Subcutaneous adipose tissue (tissue), 4 donors: ENCODE measurements around the gene TMEM43. TPM values are rescaled to one million over a fixed set of nuclear protein-coding genes. Genes with fewer than 3 reads are reported as not detected.

Experiments used
- total RNA-seq, 4 donors: library from RNA; depleted of rRNA; stranded (reverse); fragments of >200 nt; gene quantifications; one replicate each; pipeline ENCODE4 v1.1.0, GENCODE V29; 2016
- TF ChIP-seq, protein P1 (sequence below): fragments of 450-650 bp; IDR thresholded peaks from one replicate; pipeline ENCODE4 v1.5.1; 2016; ENCODE audit warnings: low read depth, mild to moderate bottlenecking, control low read depth, antibody characterized with exemption, moderate library complexity

Gene TMEM43
- total RNA-seq, 4 donors from 2014 or later = 98.7 to 169 (median 129) TPM

DNA sequence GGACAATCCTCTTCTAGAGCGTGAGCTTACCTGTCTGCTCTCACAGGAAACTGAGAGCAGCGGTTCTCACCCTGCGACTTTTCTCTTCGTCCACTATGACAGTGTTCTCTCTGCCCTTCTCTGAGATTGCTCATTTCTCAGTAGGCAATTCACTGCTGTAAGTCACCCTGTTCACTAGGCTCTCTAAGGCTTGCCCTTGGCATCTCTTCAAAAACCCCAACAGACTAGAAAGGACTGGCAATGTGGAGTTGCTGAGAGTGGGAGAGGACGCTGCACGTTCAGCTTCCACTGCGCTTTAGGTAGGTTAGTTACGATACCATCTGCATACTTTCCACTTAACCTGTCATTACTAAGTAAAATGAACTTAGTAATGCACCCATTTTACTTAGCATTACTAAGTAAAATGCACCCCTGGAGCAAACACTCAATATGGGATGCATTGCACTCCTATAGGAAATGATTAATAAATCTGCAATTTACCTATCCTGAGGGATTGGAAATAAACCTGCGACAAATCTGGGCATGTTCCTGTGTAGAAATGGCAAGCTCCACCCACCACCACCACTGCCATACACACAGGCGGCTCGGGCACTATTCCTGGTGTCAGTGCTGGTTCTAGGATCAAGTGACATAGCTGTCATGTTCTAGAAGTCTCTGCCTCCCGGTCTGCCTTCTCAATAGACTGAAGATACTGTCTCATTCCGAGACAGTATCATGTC, 32.1 kb downstream of the TMEM43 start:
- TF ChIP-seq, protein P1, sequence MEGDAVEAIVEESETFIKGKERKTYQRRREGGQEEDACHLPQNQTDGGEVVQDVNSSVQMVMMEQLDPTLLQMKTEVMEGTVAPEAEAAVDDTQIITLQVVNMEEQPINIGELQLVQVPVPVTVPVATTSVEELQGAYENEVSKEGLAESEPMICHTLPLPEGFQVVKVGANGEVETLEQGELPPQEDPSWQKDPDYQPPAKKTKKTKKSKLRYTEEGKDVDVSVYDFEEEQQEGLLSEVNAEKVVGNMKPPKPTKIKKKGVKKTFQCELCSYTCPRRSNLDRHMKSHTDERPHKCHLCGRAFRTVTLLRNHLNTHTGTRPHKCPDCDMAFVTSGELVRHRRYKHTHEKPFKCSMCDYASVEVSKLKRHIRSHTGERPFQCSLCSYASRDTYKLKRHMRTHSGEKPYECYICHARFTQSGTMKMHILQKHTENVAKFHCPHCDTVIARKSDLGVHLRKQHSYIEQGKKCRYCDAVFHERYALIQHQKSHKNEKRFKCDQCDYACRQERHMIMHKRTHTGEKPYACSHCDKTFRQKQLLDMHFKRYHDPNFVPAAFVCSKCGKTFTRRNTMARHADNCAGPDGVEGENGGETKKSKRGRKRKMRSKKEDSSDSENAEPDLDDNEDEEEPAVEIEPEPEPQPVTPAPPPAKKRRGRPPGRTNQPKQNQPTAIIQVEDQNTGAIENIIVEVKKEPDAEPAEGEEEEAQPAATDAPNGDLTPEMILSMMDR = no peak

DNA sequence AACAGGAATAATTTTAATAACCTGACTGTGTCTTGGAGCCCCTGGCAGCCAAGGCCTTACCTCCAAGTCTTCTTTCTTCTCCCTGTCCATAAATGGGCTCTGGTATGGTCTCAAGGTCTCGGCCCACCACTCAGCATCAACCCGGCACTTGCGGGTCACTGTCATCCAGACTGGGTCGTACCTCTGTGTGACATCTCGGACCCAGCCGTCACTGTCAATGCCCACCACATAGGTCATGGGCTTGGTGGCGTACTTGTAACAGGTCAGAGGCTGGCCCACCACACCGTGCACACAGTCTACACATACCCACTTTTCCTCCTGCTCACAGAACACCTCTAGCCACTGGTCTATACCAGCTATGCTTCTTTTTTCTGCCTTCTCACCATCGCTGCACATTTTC, 33.1 kb downstream of the TMEM43 start:
- TF ChIP-seq, protein P1 = no peak

DNA sequence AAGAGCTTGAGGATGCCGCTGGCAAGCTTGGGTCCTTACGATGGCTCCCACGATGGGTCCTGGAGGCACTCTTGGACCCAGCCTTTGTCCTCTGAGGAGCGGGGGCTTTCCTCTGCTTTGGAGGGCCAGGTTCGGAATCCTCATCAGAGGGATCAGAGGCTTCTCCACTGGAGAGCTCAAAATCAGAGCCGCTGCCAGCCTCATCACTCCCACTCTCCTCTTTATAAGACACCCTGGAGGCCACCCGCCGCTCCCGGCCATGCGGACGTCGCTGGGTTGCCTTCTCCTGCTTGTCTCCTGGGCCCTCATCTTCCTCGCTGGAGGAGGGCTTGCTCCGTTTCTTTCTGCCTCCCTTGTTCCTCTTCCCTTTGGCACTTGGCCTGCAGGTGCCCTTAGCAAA, 33.5 kb downstream of the TMEM43 start:
- TF ChIP-seq, protein P1 = no peak

DNA sequence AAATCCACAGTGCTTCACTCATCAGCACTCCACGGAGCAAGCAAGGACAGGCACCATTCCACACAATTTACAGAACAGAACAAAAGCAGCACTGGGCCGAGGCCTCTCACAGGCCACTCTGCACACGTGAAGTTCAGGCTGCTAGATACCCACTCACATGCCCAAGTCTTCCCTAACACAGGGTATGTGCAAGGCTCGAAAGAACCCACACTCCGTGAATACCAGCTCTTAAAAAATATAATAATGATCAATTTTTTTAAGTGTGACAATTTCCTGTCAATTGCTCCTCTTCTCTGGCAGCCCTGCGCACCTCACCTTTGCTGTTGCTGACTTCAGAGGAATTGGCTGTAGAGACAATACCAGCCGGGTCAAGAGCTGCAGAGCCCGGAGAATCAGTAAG, 34.6 kb downstream of the TMEM43 start:
- TF ChIP-seq, protein P1 = no peak

DNA sequence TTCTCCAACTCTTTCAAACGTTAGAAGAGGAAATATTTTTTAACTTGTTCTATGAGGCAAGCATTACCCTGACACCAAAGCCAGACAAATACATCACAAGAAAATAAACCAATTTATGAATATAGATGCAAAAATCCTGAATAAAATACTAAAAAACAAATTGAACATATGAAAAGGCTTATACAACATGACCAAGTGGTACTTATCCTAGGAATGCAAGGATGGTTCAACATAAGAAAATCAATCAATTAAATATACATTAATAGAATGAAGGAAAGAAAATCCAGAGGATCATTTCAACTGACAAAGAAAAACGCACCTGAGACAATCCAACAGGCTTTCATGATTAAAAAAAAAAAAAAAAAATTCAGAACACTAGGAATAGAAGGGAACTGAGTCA, 36.4 kb downstream of the TMEM43 start:
- TF ChIP-seq, protein P1 = no peak

DNA sequence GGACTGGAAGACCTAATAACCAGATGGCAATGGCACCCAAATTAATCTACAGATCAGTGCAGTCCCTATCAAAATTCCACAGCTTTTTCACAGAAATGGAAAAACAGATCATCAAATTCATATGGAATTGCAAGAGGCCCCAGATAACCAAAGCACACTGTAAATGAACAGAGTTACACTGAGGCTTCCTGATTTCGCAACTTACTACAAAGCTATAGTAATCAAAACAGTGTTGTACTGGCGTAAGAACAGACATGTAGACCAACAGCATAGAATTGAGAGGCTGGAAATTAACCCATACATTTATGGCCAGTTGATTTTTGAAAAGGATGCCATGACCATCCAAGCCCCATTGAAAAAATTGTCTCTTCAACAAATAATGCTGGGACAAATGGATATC, 37.3 kb downstream of the TMEM43 start:
- TF ChIP-seq, protein P1 = no peak

DNA sequence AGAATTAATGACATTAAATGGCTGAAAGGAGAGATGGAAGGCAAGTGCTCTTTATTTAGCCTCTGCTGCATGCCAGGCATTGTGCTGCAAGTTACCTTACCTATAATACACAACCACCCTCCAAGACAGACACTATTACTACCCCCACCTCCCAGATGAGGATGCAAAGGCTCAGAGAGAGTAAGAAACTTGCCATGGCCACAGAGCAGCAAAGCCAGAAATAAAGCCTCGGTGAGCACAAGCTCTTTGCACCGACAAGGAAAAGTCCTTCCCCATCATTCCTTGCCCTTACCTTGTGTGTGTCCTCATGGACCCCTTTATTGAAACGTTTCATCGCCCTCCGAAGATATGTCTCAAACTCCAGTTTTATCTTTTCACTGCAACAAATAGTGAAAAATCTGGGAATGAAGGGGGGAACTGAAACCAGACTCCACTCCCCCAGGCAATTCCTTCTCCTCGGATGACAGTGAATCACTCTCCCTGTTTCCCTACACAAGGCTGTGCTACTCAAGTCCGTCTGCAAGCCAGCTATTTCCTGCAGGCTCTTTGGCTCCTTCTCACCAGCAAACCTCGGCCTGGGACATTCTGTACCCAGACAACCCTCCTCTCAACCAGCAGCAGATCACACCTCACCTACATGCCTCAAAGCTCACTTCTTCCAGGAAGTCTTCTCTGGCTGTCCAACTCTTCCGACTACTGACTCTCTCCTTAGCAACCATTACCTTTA, 42.2 kb downstream of the TMEM43 start:
- TF ChIP-seq, protein P1 = no peak
